Body of pancreas (tissue), 4 donors: Measurements from ENCODE around the gene PROS1. TPM values are rescaled to one million over a fixed set of nuclear protein-coding genes. Genes with fewer than 3 reads are reported as not detected.
"Not testable (repeated sequence)": the region's sequence is repeated elsewhere in the genome, so short reads cannot be mapped to it uniquely, and the experiment has no call there.

ENCODE experiments used
- ATAC-seq: fragments of 150-250 bp; one replicate; pipeline ENCODE4 v1.9.1; 2016
- DNase-seq, 4 donors: peaks; one replicate each; pipeline ENCODE4 v3.0.0-alpha.2; 2019
- H3K27ac ChIP-seq, 4 donors: fragments of 200-600 bp; sonication (generic); 1 replicate in 3 of 4; 2 replicates in 1 of 4; pipeline versions ENCODE4 v1.5.1 to v1.6.1; 2016 to 2019; ENCODE audit warnings: mild to moderate bottlenecking in 1 of 4, mixed read lengths in 1 of 4, moderate library complexity in 1 of 4
- H3K27me3 ChIP-seq, 2 donors: fragments of 200-600 bp; sonication (generic); one replicate each; pipeline ENCODE4 v1.6.0; 2016; ENCODE audit warnings: mild to moderate bottlenecking in 1 of 2
- H3K36me3 ChIP-seq, 2 donors: fragments of 200-600 bp; sonication (generic); replicated peaks in 1 of 2; 2 replicates each; pipeline ENCODE4 v1.5.1; 2016; ENCODE audit warnings: low read depth in 2 of 2; ENCODE audit not compliant: insufficient read depth in 1 of 2
- H3K4me1 ChIP-seq: fragments of 200-600 bp; sonication (generic); one replicate; pipeline ENCODE4 v1.6.0; 2016
- H3K4me3 ChIP-seq, 2 donors: fragments of 200-600 bp; sonication (generic); 1 replicate in 1 of 2; 2 replicates in 1 of 2; pipeline ENCODE4 v1.5.1; 2016 to 2019
- H3K9me3 ChIP-seq, 3 donors: fragments of 200-600 bp; sonication (generic); 1 replicate in 2 of 3; 2 replicates in 1 of 3; pipeline ENCODE4 v1.5.1; 2016
- CTCF ChIP-seq, 7 experiments: fragments of 450-650 bp in 4 of 7; fragments of 200-600 bp in 3 of 7; sonication (generic) in 3 of 7; IDR thresholded peaks; one replicate each; pipeline ENCODE4 v1.5.1; 2016 to 2019; ENCODE audit warnings: antibody characterized with exemption in 7 of 7
- POLR2A ChIP-seq, 3 donors: fragments of 450-650 bp; IDR thresholded peaks; one replicate each; pipeline ENCODE4 v1.6.1; 2016; ENCODE audit warnings: antibody characterized with exemption in 3 of 3, mild to moderate bottlenecking in 2 of 3
- WGBS, 2 donors: methylation state at CpG; one replicate each; pipeline ENCODE4 v1.1.5; 2017; 5-methylcytosine and 5-hydroxymethylcytosine counted together
- intact Hi-C: fragments of 100-400 bp; cut with DNase I; formaldehyde crosslinking; loops from one replicate; pipeline ENCODE4 v1.15.1; 2023
- total RNA-seq, 2 donors: library from RNA; depleted of rRNA; stranded (reverse); fragments of >200 nt; gene quantifications; one replicate each; pipeline ENCODE4 v1.1.0, GENCODE V29; 2016

PROS1 gene
- total RNA-seq, 2 donors from 2014 or later, result 5.6 to 15.8 TPM

GRCh38 chr3:93923006-93923405 is 50.7 kb downstream of the PROS1 start:
- no peaks in the 10 kb centered on the region for H3K9me3 ChIP-seq
- H3K36me3 ChIP-seq, result no peaks in the 10 kb centered on the region
- no peaks in the 10 kb centered on the region for H3K4me1 ChIP-seq
- ATAC-seq (no peak), DNase-seq (no peak)
- H3K27ac ChIP-seq, result no peak overlapping the region
- no peak overlapping the region for H3K4me3 ChIP-seq
- no peaks in the 10 kb centered on the region for H3K27me3 ChIP-seq
- TF ChIP-seq POLR2A (IDR thresholded peaks at IDR 0.05) (no peak), CTCF (IDR thresholded peaks at IDR 0.05) (no peak)
- WGBS, 2 donors, result 91 to 95% methylated on average over 2 of the region's 2 CpGs
- intact Hi-C loops, result no loop called here

GRCh38 chr3:93917546-93918029 is 56.1 kb downstream of the PROS1 start:
- H3K9me3 ChIP-seq, H3K27ac ChIP-seq, intact Hi-C loops, H3K4me1 ChIP-seq, H3K27me3 ChIP-seq, ATAC-seq, DNase-seq, H3K36me3 ChIP-seq, H3K4me3 ChIP-seq: not testable (repeated sequence)
- WGBS, 2 donors, result 91 to 96% methylated on average over 8 to 17 of the region's 17 CpGs

- H3K36me3 ChIP-seq, H3K4me3 ChIP-seq, H3K27ac ChIP-seq, DNase-seq, ATAC-seq, intact Hi-C loops, H3K4me1 ChIP-seq, H3K27me3 ChIP-seq, H3K9me3 ChIP-seq: not testable (repeated sequence)
- 23 to 48% methylated on average over 1 of the region's 1 CpG for WGBS, 2 donors
These were observed 60.1 kb downstream of the PROS1 start for GRCh38 chr3:93913623-93914022.

- 62 to 73% methylated on average over 2 of the region's 2 CpGs for WGBS, 2 donors
- no peaks in the 10 kb centered on the region for H3K9me3 ChIP-seq
- no peak for DNase-seq
- no peak for ATAC-seq
- no peak overlapping the region for H3K4me3 ChIP-seq
- no peaks in the 10 kb centered on the region for H3K4me1 ChIP-seq
- no peaks in the 10 kb centered on the region for H3K36me3 ChIP-seq
- no peak overlapping the region for H3K27ac ChIP-seq
- TF ChIP-seq POLR2A (IDR thresholded peaks at IDR 0.05) (no peak), CTCF (IDR thresholded peaks at IDR 0.05) (no peak)
- intact Hi-C loops, result no loop called here
- no peaks in the 10 kb centered on the region for H3K27me3 ChIP-seq
These were observed 62.5 kb downstream of the PROS1 start for GRCh38 chr3:93911206-93911605.

GRCh38 chr3:93910097-93910496 is 63.6 kb downstream of the PROS1 start:
- ATAC-seq, result no peak
- Histone ChIP-seq H3K36me3 (no peaks in the 10 kb centered on the region), H3K27me3 (no peaks in the 10 kb centered on the region), H3K9me3 (no peaks in the 10 kb centered on the region), H3K4me1 (no peaks in the 10 kb centered on the region), H3K4me3 (no peak overlapping the region), H3K27ac (no peak overlapping the region)
- DNase-seq, result no peak
- TF ChIP-seq POLR2A (IDR thresholded peaks at IDR 0.05) (no peak), CTCF (IDR thresholded peaks at IDR 0.05) (no peak)
- intact Hi-C loops, result no loop called here

GRCh38 chr3:93907132-93907531 is 66.6 kb downstream of the PROS1 start:
- Histone ChIP-seq H3K9me3 (no peaks in the 10 kb centered on the region), H3K36me3 (no peaks in the 10 kb centered on the region), H3K4me1 (no peaks in the 10 kb centered on the region), H3K27ac (no peak overlapping the region), H3K4me3 (no peak overlapping the region), H3K27me3 (no peaks in the 10 kb centered on the region)
- WGBS, 2 donors, result 60 to 69% methylated on average over 1 of the region's 1 CpG
- no peak for DNase-seq
- TF ChIP-seq CTCF (IDR thresholded peaks at IDR 0.05), result no peak
- TF ChIP-seq POLR2A (IDR thresholded peaks at IDR 0.05), result no peak
- ATAC-seq, result no peak
- intact Hi-C loops, result no loop called here
